GM12873 (cell line): ENCODE results near the gene MAGI2.

Experiments
- TF ChIP-seq, protein P1 (sequence below): IDR thresholded peaks from 2 replicates; pipeline ENCODE4 v1.5.1; 2012; ENCODE audit warnings: low read depth, mild to moderate bottlenecking, moderate library complexity, low read length, control low read depth; ENCODE audit not compliant: insufficient read depth; ENCODE audit errors: missing control alignments

MAGI2 gene

DNA sequence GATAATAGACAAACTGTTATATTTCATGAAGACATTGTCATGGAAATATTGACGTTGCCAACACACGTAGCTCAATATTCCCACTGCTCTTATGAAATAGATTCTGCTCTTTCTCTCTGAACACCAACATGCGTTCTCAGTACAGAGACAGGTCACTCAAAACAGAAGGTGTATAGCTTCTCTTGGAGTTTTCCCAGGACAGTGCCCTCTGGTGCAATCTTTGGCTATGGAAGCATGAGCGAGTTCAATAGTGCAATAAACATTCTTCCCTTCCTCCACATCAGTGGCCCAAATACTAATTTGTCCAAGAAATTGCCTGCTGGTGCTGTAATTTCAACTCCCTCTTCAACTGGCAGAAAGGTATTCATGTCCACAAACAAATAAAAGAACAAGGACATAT is 145.3 kb downstream of the MAGI2 start:
- TF ChIP-seq, protein P1, sequence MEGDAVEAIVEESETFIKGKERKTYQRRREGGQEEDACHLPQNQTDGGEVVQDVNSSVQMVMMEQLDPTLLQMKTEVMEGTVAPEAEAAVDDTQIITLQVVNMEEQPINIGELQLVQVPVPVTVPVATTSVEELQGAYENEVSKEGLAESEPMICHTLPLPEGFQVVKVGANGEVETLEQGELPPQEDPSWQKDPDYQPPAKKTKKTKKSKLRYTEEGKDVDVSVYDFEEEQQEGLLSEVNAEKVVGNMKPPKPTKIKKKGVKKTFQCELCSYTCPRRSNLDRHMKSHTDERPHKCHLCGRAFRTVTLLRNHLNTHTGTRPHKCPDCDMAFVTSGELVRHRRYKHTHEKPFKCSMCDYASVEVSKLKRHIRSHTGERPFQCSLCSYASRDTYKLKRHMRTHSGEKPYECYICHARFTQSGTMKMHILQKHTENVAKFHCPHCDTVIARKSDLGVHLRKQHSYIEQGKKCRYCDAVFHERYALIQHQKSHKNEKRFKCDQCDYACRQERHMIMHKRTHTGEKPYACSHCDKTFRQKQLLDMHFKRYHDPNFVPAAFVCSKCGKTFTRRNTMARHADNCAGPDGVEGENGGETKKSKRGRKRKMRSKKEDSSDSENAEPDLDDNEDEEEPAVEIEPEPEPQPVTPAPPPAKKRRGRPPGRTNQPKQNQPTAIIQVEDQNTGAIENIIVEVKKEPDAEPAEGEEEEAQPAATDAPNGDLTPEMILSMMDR: no peak

DNA sequence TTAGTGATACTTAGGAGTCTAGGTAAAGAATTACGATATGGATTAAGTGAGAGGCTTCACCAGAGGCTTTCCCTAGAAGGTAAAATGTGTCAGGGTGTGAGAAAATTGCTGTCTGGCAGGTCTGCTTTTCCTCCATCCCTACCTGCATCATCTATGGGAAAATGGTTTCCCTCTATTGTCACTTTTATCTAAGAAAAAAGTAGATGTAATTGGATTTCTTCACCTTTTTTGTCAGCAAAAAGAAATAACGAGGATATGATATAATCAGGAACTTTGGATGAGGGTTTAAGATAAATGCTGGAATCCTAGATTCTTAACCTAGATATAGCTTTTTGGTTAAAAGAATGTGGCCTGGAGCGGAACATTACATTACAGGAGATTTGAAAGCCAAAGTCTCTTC is 146.1 kb downstream of the MAGI2 start:
- TF ChIP-seq, protein P1: no peak

GRCh38 chr7:79304711-79305110 is 148.8 kb downstream of the MAGI2 start:
- TF ChIP-seq, protein P1: no peak

GRCh38 chr7:79302293-79302692 is 151.2 kb downstream of the MAGI2 start:
- TF ChIP-seq, protein P1: no peak

GRCh38 chr7:79301419-79301818 is 152.0 kb downstream of the MAGI2 start:
- TF ChIP-seq, protein P1: no peak

GRCh38 chr7:79300573-79300972 is 152.9 kb downstream of the MAGI2 start:
- TF ChIP-seq, protein P1: no peak

DNA sequence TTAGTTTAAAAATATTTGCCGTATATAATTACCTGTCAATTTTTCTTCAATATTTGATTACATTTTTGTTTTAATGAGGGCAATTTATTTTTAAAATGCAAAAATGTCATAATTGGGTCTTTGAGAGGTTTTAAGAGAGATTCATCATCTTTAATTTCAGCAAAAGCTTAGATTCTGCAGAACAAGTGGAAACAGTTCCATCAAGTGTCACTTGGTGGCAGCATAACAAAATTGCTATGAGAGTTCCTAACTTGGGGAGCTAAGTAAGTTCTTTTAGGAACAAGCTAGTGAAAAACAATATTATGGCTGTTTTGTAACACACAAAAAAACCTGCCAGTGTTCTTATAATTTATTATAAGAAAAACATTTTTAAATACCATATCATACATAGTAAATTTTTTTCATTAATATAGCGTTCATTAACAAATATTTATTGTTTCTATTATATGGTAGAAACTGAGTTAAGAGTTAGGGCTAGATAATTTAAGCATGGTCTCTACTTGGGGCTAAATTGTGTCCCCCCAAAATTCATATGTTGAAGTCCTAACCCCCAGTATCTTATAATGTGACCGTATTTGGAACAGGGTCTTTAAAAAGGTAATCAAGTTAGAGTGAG is 155.2 kb downstream of the MAGI2 start:
- TF ChIP-seq, protein P1: peak; percentile 63
